Activated CD4-positive, alpha-beta T cell treated with anti-CD3 and anti-CD28 coated beads, Interleukin-2, amount 50 U/mL, for 4 hours (primary cell): ENCODE results near the gene ADARB2.

Source experiments
- DNase-seq, 2 experiments: peaks; one replicate each; pipeline ENCODE4 v3.0.0-alpha.2; 2020

ADARB2 gene

DNA sequence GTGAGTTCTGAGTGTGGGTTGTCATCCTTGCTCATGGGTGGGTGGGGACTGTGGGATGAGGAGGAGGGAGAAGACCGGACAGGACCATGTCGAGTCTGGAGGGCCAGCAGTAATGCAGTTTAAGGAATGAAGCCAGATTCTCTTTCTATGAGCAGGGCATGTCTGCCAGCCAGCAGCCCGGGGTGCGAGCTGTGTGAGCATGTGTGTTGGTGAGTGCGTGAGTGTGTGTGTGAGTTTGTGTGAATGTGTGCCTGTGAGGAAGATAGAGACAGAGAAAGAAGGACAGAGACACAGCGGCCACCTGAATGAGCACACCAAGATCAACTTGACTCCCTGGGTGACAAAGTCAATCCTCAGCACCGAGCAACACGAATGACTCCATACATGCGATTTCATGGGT is 52.3 kb downstream of the ADARB2 start:
- no peak for DNase-seq

DNA sequence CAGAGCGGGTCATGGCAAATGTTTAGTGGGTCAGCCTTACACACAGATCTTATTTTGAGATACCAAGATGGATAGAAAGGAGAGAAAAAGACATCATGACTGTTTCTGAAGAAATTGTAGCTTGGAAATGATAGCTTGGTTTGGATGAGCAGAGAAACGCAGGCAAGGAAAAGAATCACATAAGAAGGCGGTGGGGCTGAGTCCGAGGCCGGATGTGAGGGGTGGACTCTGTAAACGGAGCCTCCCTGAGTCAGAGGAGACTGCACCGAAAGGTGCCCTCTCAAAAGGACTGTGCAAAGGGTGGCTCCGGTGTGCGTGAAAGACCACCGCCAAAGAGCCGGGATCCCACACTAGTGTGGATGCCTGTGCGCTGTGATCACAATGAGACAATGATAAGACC is 53.7 kb downstream of the ADARB2 start:
- DNase-seq, result no peak

DNA sequence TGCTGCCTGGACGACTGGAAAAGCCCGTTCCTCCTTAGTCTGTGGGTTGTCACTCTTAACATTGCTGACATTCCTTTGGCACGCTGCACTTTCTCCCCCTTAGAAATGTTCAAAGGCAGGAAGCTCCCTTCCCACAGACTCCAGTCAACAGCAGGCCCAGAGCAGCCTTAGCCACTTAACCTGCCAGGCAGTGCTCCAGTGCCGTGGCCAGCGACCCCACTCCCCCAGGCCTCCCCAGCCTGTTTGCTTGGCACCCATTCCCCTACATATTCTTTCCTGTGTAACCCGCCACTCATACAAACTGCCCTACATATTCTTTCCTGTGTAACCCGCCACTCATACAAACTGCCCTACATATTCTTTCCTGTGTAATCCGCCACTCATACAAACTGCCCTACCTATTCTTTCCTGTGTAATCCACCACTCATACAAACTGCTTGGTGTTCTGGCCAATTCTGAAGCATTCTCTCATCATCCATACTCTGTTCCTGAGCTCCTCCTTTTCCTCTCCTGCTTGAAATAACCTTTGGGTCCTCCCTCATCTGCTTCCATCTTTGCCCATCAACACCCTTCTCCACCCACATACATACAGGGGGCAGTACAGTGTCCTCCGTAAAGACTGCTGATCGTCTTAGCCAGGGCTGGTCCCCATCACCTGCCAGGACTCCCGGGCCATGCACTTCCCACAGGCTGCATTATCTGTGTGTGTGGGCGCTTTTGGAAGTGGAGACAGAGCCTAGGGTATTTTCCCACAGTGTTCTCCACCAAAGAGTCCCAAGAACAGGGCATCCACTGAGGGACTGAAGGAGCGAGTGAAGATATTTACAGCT is 57.3 kb downstream of the ADARB2 start:
- DNase-seq, result no peak

DNA sequence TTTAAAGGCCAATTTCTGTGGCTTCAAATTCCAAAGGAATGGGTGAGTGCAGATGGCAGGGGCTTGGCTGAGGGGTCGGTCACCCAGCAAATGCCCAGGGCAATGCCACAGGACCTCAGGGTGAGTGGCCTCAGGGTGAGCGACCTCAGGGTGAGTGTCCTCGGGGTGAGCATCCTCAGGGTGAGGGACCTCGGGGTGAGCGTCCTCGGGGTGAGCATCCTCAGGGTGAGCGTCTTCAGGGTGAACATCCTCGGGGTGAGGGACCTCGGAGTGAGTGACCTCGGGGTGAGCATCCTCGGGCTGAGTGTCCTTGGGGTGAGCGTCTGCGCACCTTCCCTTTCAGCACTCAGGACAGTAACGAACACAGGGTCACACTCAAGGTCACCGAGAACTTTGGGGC is 59.2 kb downstream of the ADARB2 start:
- no peak for DNase-seq

DNA sequence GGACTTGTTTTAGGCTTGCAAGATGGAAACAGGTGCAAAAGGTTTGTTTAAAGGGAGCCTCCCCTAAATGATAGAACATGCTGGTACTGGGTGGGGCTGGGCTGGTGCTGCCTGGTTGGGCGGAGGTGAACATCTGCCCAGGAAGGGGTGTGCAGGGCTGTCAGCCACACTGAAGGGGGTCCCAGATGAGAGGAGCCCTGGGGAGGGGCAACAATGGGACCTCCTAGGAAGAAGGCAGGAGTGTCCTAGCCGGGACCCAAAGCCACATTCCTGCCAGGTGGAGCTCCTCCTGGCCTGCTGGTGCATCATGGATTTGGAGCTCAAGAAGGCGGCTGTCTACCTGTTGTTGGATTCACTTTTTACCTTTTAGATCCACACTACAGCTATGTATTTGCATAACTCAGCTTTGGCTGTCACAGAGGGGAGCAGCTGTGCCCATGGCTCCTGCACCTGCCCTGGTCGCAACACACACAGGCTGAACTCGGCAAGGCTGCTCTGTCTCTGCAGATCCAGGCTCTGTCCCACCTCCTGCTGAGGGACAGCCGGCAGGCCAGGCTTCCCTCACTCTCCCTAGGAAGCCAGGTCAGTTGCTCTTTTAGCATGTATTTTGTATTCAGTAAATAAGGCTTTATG is 59.9 kb downstream of the ADARB2 start:
- DNase-seq, result no peak

DNA sequence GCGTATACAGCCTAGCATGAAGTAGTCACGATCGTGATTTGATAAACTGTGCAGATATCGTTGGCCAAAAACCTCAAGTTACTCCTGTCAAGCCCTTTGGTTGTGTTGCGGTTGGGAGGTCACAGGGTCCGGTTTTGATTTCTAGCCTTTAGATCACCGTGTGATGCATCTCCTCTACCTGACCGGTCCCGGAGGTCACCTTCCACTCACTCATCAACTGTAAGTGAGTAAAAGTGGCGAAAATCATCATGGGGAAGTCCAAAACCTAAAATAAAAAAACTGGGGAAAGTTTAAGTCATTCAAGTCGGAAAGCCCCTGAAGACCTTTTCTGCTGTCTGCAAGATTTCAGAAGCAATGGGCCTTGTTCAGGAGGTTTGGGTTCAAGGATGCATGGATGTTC is 62.8 kb downstream of the ADARB2 start:
- no peak for DNase-seq

DNA sequence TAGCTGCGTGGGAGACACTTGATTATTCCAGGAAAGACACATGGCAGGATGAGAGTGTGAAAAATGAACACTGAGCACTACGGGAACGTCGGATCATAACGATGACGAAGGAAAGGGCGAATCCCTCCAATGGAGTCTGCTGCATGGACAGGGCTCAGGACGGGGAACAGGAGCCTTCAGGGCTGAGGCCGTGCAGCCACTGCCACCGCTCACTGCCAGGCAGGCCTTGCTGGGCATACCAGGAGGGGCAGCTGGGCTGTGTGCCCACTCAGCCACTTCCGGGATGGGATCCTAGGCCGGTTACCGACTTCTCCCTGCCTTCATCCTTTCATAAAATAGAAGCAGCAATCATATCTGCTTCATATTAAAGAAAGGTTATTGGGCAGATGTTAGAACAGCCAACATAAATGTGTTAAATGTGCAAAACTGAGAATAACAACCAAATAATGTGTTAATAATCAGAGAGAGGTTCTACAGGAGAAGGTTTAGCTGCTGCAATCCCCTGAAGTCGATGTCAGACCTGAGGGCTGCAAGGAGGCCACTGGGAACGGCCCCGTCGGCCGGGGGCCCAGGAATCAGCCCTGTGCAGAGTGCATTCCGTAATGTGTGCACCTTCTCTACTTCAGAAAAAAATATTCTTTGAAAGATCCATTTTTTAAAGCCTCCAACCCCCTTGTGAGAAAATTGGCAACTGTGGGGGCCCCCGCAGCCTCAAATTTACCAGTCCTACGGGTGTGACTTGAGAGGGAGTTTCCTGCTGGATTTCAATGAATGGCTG is 63.6 kb downstream of the ADARB2 start:
- DNase-seq, result no peak

DNA sequence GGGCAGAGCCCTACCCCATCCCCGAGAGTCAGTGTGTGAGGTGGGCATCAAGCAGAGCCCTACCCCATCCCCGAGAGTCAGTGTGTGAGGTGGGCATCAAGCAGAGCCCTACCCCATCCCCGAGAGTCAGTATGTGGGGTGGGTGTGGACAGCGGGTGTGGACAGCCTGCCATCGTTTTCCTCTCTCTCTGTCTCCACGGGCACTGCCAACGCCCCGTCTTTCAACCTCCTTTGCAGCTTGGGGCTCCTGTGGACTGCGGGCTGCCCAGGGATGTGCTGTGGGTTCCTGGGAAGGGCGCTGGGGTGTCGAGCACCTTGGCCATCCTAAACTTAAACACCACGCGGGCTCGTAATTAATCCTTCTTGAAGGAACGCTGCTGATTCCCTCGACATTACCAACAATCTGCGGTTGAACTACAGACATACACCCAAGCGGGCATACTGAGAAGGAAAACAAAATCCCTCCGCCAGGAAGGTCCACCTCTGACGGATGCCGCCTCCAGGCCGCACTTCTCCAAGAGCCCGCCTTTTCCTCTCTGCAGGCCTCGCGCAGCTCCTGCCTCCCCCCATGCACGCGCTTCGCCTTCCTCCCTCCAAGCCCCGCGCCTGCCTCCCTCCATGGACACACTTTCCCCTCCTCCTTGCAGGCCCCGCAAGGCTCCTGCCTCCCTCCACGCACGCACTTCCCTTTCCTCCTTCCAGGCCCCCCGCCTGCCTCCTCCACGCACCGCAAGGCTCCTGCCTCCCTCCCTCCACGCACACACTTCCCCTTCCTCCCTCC is 65.1 kb downstream of the ADARB2 start:
- no peak for DNase-seq

DNA sequence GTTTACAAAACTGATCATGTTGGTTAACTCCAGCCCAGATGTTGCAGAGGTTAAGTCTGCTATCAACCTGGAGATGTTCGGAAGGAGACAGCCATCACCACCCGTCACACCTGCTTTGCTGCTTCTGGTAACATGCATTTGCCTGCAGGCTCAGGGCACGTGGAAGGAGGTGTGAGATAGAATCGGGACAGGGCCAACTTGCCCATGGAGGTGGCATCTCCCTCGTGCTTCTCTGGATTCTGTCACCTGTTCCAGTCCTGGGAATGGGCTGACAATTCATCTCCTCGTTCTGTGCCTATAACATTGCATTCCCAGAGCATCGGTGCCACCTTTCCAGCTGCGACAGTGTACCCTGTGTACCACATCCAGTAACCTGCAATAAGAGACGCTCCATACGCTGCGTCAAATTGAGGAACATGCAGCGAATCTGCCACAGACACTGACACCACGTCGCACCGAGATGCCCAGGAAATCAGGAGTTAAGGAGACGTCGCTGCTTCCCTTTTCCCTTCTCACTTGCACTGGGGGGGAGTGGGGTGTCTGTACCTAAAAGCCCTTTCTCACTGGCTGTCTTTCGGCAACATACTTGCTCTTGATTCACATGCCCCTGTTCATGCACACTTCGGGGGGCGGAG is 65.8 kb downstream of the ADARB2 start:
- no peak for DNase-seq

DNA sequence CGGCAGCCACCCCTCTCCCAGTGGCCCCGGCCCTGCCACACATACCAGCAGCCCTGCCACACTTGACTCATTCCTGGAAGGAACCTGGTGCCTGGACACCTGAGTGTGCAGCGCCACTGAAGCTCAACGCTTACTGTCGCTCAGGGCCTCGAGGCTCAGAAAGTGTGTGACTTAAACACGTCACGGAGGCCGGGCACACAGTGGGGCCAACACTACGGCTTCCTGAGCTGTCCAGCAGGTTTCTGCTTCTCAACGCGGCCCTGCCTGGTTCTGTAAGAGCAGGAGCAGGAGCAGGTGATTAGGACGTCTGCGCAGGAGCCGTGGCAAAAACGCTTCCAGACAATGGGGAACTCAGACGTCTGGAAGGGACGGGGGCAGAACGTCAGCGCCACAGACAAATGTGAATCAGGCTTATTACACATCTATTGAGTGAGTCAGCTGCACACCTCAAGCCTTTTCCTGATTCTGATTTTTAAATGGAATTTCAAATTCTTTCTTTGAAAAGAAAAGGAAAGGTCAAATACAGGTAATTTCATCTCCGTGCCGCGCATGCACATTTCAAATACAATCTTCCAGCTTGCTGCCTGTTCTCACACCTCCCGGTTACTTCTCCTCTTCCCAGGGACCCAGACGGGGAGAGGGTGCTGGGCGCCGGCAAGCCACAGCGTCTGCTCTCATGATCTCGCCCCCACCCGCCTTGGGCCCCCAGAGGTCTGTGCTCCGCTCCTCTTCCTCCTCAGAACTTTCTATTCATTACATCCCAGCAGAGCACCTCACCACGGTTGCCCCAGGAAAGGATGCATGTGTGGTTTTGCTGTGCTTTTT is 66.6 kb downstream of the ADARB2 start:
- DNase-seq, result no peak

DNA sequence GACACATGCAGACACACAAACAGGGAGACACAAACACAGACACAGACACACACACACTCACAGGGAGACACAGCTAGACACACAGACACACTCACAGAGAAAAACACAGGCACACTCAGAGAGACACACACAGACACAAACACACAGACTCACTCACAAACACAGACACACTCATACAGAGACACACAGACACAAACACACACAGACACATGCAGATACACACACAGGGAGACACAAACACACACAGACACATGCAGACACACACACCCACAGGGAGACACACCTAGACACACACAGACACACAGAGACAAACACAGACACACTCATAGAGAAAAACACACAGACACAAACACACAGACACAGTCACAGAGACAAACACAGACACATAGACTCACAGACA is 67.9 kb downstream of the ADARB2 start:
- DNase-seq, result no peak

DNA sequence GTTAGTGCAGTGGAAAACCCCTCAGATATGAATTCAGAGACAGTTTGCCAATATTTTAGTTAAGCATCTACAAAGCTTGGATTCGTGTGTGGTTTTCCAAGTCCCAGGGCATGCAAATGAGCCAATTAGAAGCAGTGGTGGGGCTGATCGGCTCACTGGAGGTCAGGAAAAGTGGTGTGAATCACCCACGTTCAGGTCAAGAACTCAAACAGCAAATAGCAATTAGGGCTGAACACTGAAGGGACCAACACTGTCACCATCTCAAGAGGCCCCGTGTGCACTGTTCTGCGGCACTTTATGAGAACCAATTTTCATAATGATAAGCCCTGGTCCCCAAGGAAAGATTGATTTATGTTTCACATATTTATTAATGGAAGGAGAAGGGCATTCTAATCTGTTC is 68.9 kb downstream of the ADARB2 start:
- DNase-seq, result no peak

DNA sequence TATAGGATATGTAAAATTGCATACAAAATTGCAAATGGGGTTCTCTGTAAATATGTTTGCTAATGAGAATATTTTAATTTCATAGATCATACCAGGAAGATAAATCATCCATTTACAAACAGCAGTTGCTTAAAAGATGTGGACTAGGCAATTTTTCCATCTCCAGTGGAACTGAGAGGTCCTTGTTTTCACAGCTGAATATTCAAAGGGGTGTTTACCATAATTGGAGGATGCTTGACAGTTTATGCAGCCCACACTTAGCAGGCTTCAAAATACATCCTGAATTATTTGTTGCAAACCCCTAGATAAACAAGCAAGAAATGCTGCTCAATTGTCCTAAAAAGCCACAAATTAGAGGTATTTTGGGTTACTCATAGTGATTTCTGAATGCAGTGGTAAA is 69.9 kb downstream of the ADARB2 start:
- no peak for DNase-seq

DNA sequence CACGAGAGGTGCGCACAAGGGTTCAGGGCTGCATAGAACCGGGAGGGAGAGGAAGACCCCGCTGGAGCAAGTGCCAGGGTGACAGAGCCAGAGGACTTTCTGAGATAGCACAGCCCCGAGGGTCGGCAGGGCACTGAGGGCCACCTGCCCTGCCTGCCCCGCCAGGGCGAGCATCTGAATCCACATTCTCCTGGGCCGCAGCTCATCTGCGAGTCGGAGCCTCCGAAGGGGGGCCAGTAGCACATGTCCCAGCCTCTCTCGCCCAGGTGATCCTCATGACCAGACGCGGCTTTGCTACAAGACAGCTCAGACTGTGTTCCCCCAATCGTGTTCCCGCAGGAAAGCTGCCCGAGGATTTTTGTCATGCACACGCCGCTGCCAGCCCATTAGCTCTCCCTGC is 71.2 kb downstream of the ADARB2 start:
- no peak for DNase-seq

DNA sequence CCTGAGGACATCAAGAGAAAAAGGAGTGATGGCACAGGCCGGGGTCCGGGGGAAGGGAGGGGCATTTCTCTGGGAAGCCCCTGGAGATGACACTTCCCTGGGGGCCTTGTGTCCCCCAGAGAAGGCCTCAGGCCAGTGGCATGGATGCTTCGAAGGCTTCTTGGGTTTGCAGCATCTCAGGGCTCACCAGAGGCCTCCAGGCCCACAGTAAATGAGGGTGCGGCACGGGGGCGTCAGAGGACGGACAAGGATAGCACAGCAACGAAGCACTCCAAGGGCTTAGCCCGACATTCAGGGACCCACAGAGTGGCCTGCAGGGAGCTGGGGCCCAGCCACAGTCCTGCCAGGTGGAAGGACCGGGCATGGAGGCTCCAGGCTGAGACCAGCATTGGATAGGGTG is 71.6 kb downstream of the ADARB2 start:
- no peak for DNase-seq

DNA sequence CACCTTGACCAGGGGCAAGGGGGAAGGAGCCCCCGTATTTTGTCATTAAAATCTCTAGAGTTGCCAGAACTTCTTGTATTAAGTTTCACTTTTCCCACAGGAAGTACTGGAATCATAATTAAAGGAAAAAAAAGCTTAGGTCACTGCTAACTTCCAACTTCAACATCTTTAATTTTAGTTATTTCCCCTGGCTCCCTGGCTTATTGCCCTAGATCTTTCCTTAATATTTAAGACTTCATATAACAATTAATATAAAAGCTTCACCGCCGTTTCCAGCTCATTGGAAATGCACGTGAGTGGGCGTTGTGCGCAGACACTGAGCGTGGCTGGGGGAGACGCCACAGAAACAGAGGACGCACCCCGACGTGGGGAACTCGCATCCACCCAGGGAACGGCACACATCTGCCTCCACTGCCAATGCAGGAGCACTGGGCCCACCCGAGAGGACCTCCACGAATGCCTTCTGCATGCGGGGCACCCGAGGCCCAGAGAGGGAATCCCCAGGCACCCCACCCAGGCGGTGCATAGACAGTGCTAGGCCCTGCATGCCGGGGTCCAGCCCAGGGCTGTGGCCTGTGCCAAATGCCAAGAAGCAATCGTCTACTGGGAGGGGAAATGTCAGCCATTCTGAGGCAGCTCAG is 72.2 kb downstream of the ADARB2 start:
- DNase-seq, result no peak

DNA sequence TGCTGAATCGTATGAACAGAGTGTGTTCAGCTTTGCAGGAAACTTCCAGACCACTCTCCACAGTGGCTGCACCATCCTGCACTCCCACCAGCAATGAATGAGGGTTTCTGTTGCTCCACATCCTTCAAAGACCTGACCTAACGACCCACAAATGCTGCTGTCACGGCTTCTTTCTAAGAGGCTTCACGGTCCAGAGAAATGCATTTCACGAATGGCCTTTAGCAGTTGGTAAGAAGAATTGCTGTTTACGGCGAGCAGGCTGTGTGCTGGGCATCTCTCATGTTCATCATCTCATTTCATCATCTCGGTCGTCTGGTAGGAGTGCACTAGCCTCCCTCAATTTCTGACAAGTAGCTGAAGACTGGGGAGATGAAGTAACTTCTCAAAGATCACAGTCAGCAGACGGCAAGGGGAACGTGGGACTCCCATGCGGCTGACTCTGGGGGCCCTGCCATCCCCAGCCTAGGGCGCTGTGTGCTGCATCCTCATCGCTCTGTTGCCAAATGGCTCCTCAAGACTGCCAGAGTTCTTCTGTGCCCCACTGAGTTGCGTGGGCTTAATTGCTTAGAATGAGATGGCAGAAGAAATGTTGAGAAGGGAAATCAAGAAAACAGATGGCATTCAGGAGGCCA is 72.9 kb downstream of the ADARB2 start:
- no peak for DNase-seq

DNA sequence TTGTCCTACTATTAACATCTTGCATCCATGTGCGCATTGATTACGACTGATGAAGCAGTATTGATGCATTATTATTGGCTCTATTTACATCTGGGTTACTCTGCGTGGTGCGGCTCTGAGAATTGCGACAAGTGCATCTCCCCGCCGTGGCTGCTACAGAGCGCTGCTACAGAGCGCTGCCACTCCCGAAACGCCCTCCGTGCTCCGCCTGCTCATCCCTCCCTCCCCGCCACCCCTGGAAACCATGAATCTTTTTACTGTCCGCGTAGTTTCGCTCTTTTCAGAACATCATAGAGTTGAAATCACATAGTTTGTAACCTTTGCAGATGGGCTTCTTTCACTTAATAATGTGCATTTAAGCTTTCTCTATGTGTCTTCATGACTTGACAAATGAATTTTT is 74.1 kb downstream of the ADARB2 start:
- DNase-seq, result no peak

DNA sequence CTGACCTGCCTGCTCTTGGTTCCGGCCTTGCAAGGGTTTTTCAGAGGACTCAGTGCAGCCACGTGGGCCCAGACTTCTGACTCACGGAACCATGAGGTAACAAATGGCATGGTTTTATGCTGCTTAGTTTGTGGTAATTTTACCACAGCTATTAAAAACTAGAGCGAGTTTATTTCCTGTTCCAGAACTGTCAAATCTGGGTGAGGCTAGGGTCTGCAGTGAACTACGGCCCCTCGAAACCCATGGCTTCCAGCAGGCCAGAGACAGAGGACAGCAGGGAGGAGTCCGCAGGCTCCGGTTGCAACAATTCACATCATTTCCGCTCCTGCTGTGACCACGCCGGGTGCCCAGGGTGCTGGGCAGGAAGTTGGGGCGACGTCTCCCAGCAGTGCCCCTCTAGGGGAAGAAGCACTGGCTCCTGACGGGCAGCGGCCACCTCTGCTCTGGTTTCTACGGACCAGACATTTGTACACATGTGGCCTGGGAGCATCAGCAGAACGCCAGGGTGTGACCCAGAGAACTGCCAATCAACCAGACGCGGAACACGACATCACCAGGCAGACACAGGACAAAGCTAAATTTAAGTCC is 74.8 kb downstream of the ADARB2 start:
- DNase-seq, result no peak

DNA sequence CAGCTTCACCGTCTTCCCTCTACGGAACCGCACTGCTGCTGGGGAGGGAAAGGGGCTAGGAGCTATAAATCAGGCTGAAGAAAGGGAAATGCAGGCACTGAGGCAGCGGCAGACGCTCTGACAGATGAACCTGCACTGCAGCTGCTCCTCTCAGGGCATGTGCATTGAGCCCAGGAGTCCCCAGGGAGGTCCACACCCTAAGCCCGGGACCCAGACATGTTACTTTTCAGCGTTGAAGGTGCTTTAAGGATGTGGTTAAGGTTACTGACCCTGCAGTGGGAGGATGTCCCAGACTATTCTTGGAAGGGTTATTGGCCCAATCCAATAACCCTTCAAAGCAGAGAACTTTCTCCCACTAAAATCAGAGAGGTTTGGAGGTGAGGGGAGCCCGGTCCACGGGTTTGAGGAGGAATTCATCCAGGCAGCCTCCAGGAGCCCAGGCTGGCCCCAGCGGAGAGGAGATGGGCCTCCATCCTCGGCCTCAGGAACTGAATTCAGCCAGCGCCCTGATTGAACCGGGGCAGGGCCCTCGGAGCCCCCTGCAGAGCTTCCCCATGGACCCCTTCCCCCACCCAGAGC is 75.4 kb downstream of the ADARB2 start:
- no peak for DNase-seq
